ENCODE results near the gene LRRC32.

Gene LRRC32

GRCh38 chr11:76642341-76642740, 28.2 kb downstream of the LRRC32 start:
- no peak overlapping the region for H3K4me3 ChIP-seq (ENCODE audit: low read depth in 1 of 5, low read length in 5 of 5)
- peaks cover 0 to 11% (median 3%) of the 10 kb centered on the region in 5 donors for H3K9me3 ChIP-seq (ENCODE audit: control insufficient read depth in 5 of 5, low read length in 5 of 5)
- no peak overlapping the region for H3K9ac ChIP-seq (ENCODE audit: low read length in 5 of 5)
- H3K4me1 ChIP-seq (ENCODE audit: control insufficient read depth in 5 of 5, insufficient read depth in 5 of 5, low read length in 5 of 5): peaks cover 6 to 22% (median 19%) of the 10 kb centered on the region in 5 donors
- no peak overlapping the region for H3K27ac ChIP-seq (ENCODE audit: low read depth, low read length)
- no peaks in the 10 kb centered on the region for H3K36me3 ChIP-seq (ENCODE audit: control insufficient read depth in 5 of 5, insufficient read depth in 5 of 5, low read length in 5 of 5)
- no peaks in the 10 kb centered on the region for H3K27me3 ChIP-seq (ENCODE audit: control insufficient read depth in 5 of 5, insufficient read depth in 4 of 5, low read length in 5 of 5)

GRCh38 chr11:76641905-76642304, 28.6 kb downstream of the LRRC32 start:
- Histone ChIP-seq H3K9ac (ENCODE audit: low read length in 5 of 5) (no peak overlapping the region), H3K36me3 (ENCODE audit: control insufficient read depth in 5 of 5, insufficient read depth in 5 of 5, low read length in 5 of 5) (no peaks in the 10 kb centered on the region), H3K27ac (ENCODE audit: low read depth, low read length) (no peak overlapping the region), H3K4me1 (ENCODE audit: control insufficient read depth in 5 of 5, insufficient read depth in 5 of 5, low read length in 5 of 5) (peaks cover 9 to 27% (median 23%) of the 10 kb centered on the region in 5 donors), H3K27me3 (ENCODE audit: control insufficient read depth in 5 of 5, insufficient read depth in 4 of 5, low read length in 5 of 5) (no peaks in the 10 kb centered on the region), H3K4me3 (ENCODE audit: low read depth in 1 of 5, low read length in 5 of 5) (no peak overlapping the region), H3K9me3 (ENCODE audit: control insufficient read depth in 5 of 5, low read length in 5 of 5) (peaks cover 0 to 6% (median 0%) of the 10 kb centered on the region in 5 donors)

GRCh38 chr11:76640501-76640900, 30.0 kb downstream of the LRRC32 start:
- Histone ChIP-seq H3K27me3 (ENCODE audit: control insufficient read depth in 5 of 5, insufficient read depth in 4 of 5, low read length in 5 of 5) (no peaks in the 10 kb centered on the region), H3K4me1 (ENCODE audit: control insufficient read depth in 5 of 5, insufficient read depth in 5 of 5, low read length in 5 of 5) (peaks cover 12 to 41% (median 31%) of the 10 kb centered on the region in 5 donors), H3K36me3 (ENCODE audit: control insufficient read depth in 5 of 5, insufficient read depth in 5 of 5, low read length in 5 of 5) (no peaks in the 10 kb centered on the region), H3K9me3 (ENCODE audit: control insufficient read depth in 5 of 5, low read length in 5 of 5) (no peaks in the 10 kb centered on the region), H3K27ac (ENCODE audit: low read depth, low read length) (no peak overlapping the region), H3K9ac (ENCODE audit: low read length in 5 of 5) (no peak overlapping the region), H3K4me3 (ENCODE audit: low read depth in 1 of 5, low read length in 5 of 5) (no peak overlapping the region)

- Histone ChIP-seq H3K4me1 (ENCODE audit: control insufficient read depth in 5 of 5, insufficient read depth in 5 of 5, low read length in 5 of 5) (peaks cover 11 to 47% (median 27%) of the 10 kb centered on the region in 5 donors), H3K9ac (ENCODE audit: low read length in 5 of 5) (no peak overlapping the region), H3K27me3 (ENCODE audit: control insufficient read depth in 5 of 5, insufficient read depth in 4 of 5, low read length in 5 of 5) (no peaks in the 10 kb centered on the region), H3K36me3 (ENCODE audit: control insufficient read depth in 5 of 5, insufficient read depth in 5 of 5, low read length in 5 of 5) (no peaks in the 10 kb centered on the region), H3K4me3 (ENCODE audit: low read depth in 1 of 5, low read length in 5 of 5) (no peak overlapping the region), H3K27ac (ENCODE audit: low read depth, low read length) (no peak overlapping the region), H3K9me3 (ENCODE audit: control insufficient read depth in 5 of 5, low read length in 5 of 5) (no peaks in the 10 kb centered on the region)
Observed at GRCh38 chr11:76639621-76640020, 30.9 kb downstream of the LRRC32 start.

- H3K4me3 ChIP-seq (ENCODE audit: low read depth in 1 of 5, low read length in 5 of 5): no peak overlapping the region
- H3K4me1 ChIP-seq (ENCODE audit: control insufficient read depth in 5 of 5, insufficient read depth in 5 of 5, low read length in 5 of 5): peaks cover 11 to 47% (median 27%) of the 10 kb centered on the region in 5 donors
- H3K27me3 ChIP-seq (ENCODE audit: control insufficient read depth in 5 of 5, insufficient read depth in 4 of 5, low read length in 5 of 5): no peaks in the 10 kb centered on the region
- no peaks in the 10 kb centered on the region for H3K36me3 ChIP-seq (ENCODE audit: control insufficient read depth in 5 of 5, insufficient read depth in 5 of 5, low read length in 5 of 5)
- no peak overlapping the region for H3K9ac ChIP-seq (ENCODE audit: low read length in 5 of 5)
- H3K27ac ChIP-seq (ENCODE audit: low read depth, low read length): no peak overlapping the region
- no peaks in the 10 kb centered on the region for H3K9me3 ChIP-seq (ENCODE audit: control insufficient read depth in 5 of 5, low read length in 5 of 5)
Observed at GRCh38 chr11:76638270-76639197, 32.0 kb downstream of the LRRC32 start.

GRCh38 chr11:76637491-76638269, 32.9 kb downstream of the LRRC32 start:
- Histone ChIP-seq H3K4me3 (ENCODE audit: low read depth in 1 of 5, low read length in 5 of 5) (no peak overlapping the region), H3K27ac (ENCODE audit: low read depth, low read length) (peak overlapping the region; percentile 67), H3K9ac (ENCODE audit: low read length in 5 of 5) (peak overlapping the region in 1 of 5 donors; percentile 48), H3K27me3 (ENCODE audit: control insufficient read depth in 5 of 5, insufficient read depth in 4 of 5, low read length in 5 of 5) (no peaks in the 10 kb centered on the region), H3K36me3 (ENCODE audit: control insufficient read depth in 5 of 5, insufficient read depth in 5 of 5, low read length in 5 of 5) (no peaks in the 10 kb centered on the region), H3K9me3 (ENCODE audit: control insufficient read depth in 5 of 5, low read length in 5 of 5) (no peaks in the 10 kb centered on the region), H3K4me1 (ENCODE audit: control insufficient read depth in 5 of 5, insufficient read depth in 5 of 5, low read length in 5 of 5) (peaks cover 11 to 47% (median 27%) of the 10 kb centered on the region in 5 donors)

GRCh38 chr11:76636826-76637460, 33.6 kb downstream of the LRRC32 start:
- no peaks in the 10 kb centered on the region for H3K36me3 ChIP-seq (ENCODE audit: control insufficient read depth in 5 of 5, insufficient read depth in 5 of 5, low read length in 5 of 5)
- H3K27me3 ChIP-seq (ENCODE audit: control insufficient read depth in 5 of 5, insufficient read depth in 4 of 5, low read length in 5 of 5): no peaks in the 10 kb centered on the region
- no peak overlapping the region for H3K4me3 ChIP-seq (ENCODE audit: low read depth in 1 of 5, low read length in 5 of 5)
- no peaks in the 10 kb centered on the region for H3K9me3 ChIP-seq (ENCODE audit: control insufficient read depth in 5 of 5, low read length in 5 of 5)
- H3K4me1 ChIP-seq (ENCODE audit: control insufficient read depth in 5 of 5, insufficient read depth in 5 of 5, low read length in 5 of 5): peaks cover 11 to 47% (median 27%) of the 10 kb centered on the region in 5 donors
- peak overlapping the region in 2 of 5 donors; percentile 10 to 48 for H3K9ac ChIP-seq (ENCODE audit: low read length in 5 of 5)
- H3K27ac ChIP-seq (ENCODE audit: low read depth, low read length): peak overlapping the region; percentile 67

- Histone ChIP-seq H3K36me3 (ENCODE audit: control insufficient read depth in 5 of 5, insufficient read depth in 5 of 5, low read length in 5 of 5) (no peaks in the 10 kb centered on the region), H3K9ac (ENCODE audit: low read length in 5 of 5) (no peak overlapping the region), H3K4me3 (ENCODE audit: low read depth in 1 of 5, low read length in 5 of 5) (no peak overlapping the region), H3K9me3 (ENCODE audit: control insufficient read depth in 5 of 5, low read length in 5 of 5) (no peaks in the 10 kb centered on the region), H3K27me3 (ENCODE audit: control insufficient read depth in 5 of 5, insufficient read depth in 4 of 5, low read length in 5 of 5) (no peaks in the 10 kb centered on the region), H3K4me1 (ENCODE audit: control insufficient read depth in 5 of 5, insufficient read depth in 5 of 5, low read length in 5 of 5) (peaks cover 11 to 48% (median 27%) of the 10 kb centered on the region in 5 donors), H3K27ac (ENCODE audit: low read depth, low read length) (peak overlapping the region; percentile 67)
Observed at GRCh38 chr11:76635991-76636738, 34.4 kb downstream of the LRRC32 start.

- no peak overlapping the region for H3K9ac ChIP-seq (ENCODE audit: low read length in 5 of 5)
- H3K4me1 ChIP-seq (ENCODE audit: control insufficient read depth in 5 of 5, insufficient read depth in 5 of 5, low read length in 5 of 5): peaks cover 16 to 61% (median 36%) of the 10 kb centered on the region in 5 donors
- no peak overlapping the region for H3K4me3 ChIP-seq (ENCODE audit: low read depth in 1 of 5, low read length in 5 of 5)
- H3K36me3 ChIP-seq (ENCODE audit: control insufficient read depth in 5 of 5, insufficient read depth in 5 of 5, low read length in 5 of 5): no peaks in the 10 kb centered on the region
- H3K27ac ChIP-seq (ENCODE audit: low read depth, low read length): no peak overlapping the region
- H3K27me3 ChIP-seq (ENCODE audit: control insufficient read depth in 5 of 5, insufficient read depth in 4 of 5, low read length in 5 of 5): no peaks in the 10 kb centered on the region
- H3K9me3 ChIP-seq (ENCODE audit: control insufficient read depth in 5 of 5, low read length in 5 of 5): no peaks in the 10 kb centered on the region
Observed at GRCh38 chr11:76634886-76635285, 35.7 kb downstream of the LRRC32 start.

All from subcutaneous abdominal adipose tissue (tissue), 5 donors.